GM12878 (cell line): ENCODE measurements around the gene IRF2.

Experiments used
- EGR1 ChIP-seq, 2 experiments: IDR thresholded peaks; 1 replicate in 1 of 2; 2 replicates in 1 of 2; pipeline ENCODE4 v1.6.1; 2011 to 2012; ENCODE audit warnings: low read depth in 2 of 2, low read length in 2 of 2, borderline replicate concordance in 1 of 2, mild to moderate bottlenecking in 1 of 2, moderate library complexity in 1 of 2
- EP300 ChIP-seq, 2 experiments: fragments of 150-350 bp in 1 of 2; IDR thresholded peaks; 2 replicates each; pipeline ENCODE4 v1.6.1; 2011 to 2012; ENCODE audit warnings: low read depth in 2 of 2, low read length in 2 of 2, borderline replicate concordance in 1 of 2, improper control_type of control experiment in 1 of 2, inconsistent platforms in 1 of 2; ENCODE audit not compliant: control insufficient read depth in 1 of 2
- KDM1A ChIP-seq: fragments of 200-600 bp; sonication (generic); IDR thresholded peaks from 2 replicates; pipeline ENCODE4 v1.6.1; 2016; ENCODE audit warnings: borderline replicate concordance
- MYC ChIP-seq: IDR thresholded peaks from 2 replicates; pipeline ENCODE4 v1.6.1; 2011; ENCODE audit warnings: mild to moderate bottlenecking, low read length, moderate library complexity, inconsistent platforms; ENCODE audit not compliant: insufficient read depth, insufficient replicate concordance, insufficient read length, severe bottlenecking
- NR2C2 ChIP-seq: IDR thresholded peaks from 2 replicates; pipeline ENCODE4 v1.6.1; 2011; ENCODE audit warnings: borderline replicate concordance, low read depth; ENCODE audit not compliant: control insufficient read depth, insufficient read length
- REST ChIP-seq: IDR thresholded peaks from 2 replicates; pipeline ENCODE4 v1.6.1; 2012; ENCODE audit warnings: mild to moderate bottlenecking, low read depth, low read length
- SUZ12 ChIP-seq: fragments of 200-600 bp; sonication (generic); IDR thresholded peaks from one replicate; pipeline ENCODE4 v1.6.1; 2018; ENCODE audit warnings: antibody characterized with exemption, mild to moderate bottlenecking; ENCODE audit not compliant: unreplicated experiment
- ZBTB33 ChIP-seq: fragments of 450-650 bp; IDR thresholded peaks from 2 replicates; pipeline ENCODE4 v1.6.1; 2017; ENCODE audit warnings: mild to moderate bottlenecking
- TF ChIP-seq, protein P1 (sequence below), 3 experiments: IDR thresholded peaks in 2 of 3; conservative IDR thresholded peaks in 1 of 3; 2 replicates each; pipeline ENCODE4 v1.5.1; 2011; ENCODE audit warnings: low read depth in 3 of 3, low read length in 3 of 3, mild to moderate bottlenecking in 3 of 3, control low read depth in 2 of 3, moderate library complexity in 2 of 3, inconsistent platforms in 1 of 3, mixed read lengths in 1 of 3; ENCODE audit not compliant: control insufficient read depth in 2 of 3, insufficient read depth in 1 of 3; ENCODE audit errors: extremely low read depth in 1 of 3

- TF ChIP-seq MYC (no peak), REST (no peak), EP300 (IDR thresholded peaks at IDR 0.05; ENCODE audit: borderline replicate concordance in 1 of 2, control insufficient read depth in 1 of 2, low read depth in 2 of 2, low read length in 2 of 2) (no peak), ZBTB33 (no peak), KDM1A (no peak), EGR1 (IDR thresholded peaks at IDR 0.05; ENCODE audit: borderline replicate concordance in 1 of 2, low read depth in 2 of 2, low read length in 2 of 2) (no peak), NR2C2 (no peak), SUZ12 (no peak)
- TF ChIP-seq, protein P1, sequence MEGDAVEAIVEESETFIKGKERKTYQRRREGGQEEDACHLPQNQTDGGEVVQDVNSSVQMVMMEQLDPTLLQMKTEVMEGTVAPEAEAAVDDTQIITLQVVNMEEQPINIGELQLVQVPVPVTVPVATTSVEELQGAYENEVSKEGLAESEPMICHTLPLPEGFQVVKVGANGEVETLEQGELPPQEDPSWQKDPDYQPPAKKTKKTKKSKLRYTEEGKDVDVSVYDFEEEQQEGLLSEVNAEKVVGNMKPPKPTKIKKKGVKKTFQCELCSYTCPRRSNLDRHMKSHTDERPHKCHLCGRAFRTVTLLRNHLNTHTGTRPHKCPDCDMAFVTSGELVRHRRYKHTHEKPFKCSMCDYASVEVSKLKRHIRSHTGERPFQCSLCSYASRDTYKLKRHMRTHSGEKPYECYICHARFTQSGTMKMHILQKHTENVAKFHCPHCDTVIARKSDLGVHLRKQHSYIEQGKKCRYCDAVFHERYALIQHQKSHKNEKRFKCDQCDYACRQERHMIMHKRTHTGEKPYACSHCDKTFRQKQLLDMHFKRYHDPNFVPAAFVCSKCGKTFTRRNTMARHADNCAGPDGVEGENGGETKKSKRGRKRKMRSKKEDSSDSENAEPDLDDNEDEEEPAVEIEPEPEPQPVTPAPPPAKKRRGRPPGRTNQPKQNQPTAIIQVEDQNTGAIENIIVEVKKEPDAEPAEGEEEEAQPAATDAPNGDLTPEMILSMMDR (IDR thresholded peaks at IDR 0.05 in 2 of 3, conservative IDR thresholded peaks at IDR 0.05 in 1 of 3; ENCODE audit: control insufficient read depth in 2 of 3, extremely low read depth in 1 of 3, insufficient read depth in 1 of 3, low read depth in 3 of 3, low read length in 3 of 3), result no peak
Measured at GRCh38 chr4:184450045-184450444, 24.3 kb downstream of the IRF2 start.
